ENCODE data around the gene CLDN25.
"Not testable (repeated sequence)": the region's sequence is repeated elsewhere in the genome, so short reads cannot be mapped to it uniquely, and the experiment has no call there.

The CLDN25 gene

DNA sequence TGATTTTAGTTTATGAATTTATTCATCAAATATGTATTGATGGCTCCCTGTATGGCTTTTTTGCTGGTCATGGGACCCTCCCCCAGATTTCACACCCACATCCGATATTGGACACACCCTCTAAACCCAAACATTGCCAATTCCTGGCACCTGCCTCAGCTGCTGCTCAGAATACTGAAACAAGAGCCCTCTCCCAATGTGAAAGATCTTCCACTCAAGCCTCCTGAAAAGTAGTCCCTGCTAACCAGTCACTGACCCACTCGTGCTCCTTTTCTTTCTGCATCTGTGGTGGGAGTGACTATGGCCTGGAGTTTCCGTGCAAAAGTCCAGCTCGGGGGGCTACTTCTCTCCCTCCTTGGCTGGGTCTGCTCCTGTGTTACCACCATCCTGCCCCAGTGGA is at the start of gene CLDN25:
TSS of gene CLDN25 (plus strand) at position 301 of the 400 bp plus-strand sequence. CDS start at position 301, 0 bp downstream.
- DNase-seq (ENCODE audit: low read depth in 2 of 2): no peak

DNA sequence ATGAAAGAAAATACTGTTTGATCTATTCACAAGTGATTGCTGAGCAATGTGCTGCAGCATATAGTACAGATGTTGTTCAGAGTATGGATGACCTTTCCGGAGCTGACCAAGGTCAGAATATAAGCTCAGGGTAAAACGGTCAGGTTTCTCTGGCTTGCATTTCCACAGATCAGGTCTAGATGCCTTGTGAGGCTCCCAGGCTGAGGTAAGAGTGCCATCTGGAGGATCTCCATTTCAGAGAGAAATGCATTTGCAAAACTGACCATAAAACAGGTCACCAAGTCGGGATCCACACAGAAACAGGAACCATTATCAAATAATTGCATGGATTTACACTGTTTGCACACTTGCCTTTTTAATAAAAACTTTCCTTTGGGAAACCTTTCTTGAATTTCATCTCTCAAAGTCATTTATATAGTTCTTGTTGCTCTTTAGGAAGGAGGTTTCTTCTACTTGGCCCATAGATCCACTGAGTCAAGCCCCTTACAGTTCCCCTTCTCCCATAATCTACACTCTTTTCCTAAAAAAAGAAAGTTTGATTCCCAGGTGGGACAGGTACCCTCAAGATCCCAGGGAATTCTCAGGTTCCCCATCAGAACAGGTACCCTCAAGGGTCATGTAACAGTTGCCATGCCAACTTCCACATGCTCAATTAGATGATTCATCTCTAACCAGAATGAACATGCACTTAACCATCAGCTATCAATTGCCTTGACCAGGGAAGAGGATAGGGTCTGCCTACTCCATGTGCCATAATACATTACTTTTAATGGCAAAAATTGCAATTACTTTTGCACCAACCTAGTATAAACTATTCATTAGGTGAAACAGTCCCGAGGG is 48.5 kb upstream of the CLDN25 start:
- DNase-seq (ENCODE audit: low read depth in 2 of 2): no peak

DNA sequence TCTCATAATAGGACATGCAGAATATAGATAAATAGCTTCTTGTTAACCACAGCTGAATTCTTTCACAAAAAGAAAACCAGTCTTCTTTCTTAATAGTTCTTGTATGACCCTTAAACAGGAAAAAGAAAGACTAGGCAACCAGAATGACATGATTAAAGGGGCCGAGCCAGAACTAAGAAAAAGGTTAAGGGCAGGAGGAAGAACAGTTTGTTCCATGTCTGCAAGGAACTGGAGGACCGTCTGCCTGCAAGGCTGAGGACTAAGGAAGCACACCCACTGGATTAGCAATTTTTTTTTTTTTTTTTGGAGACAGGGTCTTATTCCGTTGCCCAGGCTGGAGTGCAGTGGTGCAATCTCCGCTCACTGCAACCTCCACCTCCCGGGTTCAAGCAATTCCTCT is 47.5 kb upstream of the CLDN25 start:
- no peak for DNase-seq (ENCODE audit: low read depth in 2 of 2)

DNA sequence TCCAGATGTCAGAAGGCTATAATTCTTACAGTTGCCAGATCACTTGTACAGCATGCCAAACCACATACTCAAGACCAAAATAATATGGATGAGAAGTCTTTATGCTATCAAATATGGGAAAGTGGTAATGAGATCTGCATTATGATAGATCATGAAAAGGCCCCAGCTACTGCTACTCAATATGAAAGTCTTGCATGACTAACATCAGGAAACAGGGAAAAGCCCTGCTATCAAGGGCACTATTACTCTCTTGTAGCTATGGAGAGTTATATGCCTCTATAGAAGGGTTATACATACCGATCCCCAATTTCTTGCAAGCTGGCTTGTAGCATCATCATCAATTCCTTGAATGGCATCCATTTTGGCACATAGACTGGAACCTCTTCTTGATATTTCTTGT is 43.3 kb upstream of the CLDN25 start:
- no peak for DNase-seq (ENCODE audit: low read depth in 2 of 2)

DNA sequence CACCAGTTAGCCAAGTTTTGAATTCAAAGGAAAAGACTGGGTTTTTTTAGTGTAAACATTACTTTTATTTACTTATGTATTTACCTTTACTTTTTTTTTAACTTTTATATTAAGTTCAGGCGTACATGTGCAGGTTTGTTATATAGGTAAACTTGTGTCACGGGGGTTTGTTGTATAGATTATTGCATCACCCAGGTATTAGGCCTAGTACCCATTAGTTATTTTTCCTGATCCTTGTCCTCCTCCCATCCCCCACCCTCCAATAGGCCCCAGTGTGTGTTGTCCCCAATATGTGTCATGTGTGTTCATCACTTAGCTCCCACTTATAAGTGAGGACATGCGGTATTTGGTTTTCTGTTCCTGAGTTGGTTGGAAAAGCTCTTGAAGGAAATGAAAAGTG is 26.7 kb upstream of the CLDN25 start:
- no peak for DNase-seq (ENCODE audit: low read depth in 2 of 2)

DNA sequence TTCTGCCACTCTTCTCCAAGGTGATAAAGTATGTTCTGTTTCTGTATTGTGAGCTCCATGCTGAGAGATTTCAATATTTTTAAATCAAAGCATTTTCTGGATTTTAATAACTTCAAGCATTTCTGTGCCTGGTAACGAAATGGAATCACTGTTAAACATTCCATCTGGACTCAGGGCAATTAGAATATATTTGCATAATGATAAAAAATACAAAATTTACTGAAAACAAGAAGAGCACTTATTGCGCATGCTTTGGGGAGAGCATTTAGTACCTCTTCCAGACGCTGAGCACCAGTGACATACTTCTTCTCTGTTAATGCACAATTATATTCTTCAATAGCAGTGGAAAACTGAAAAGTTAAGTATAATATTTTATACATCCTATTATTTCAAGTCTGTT is 19.4 kb upstream of the CLDN25 start:
- DNase-seq (ENCODE audit: low read depth in 2 of 2): no peak

DNA sequence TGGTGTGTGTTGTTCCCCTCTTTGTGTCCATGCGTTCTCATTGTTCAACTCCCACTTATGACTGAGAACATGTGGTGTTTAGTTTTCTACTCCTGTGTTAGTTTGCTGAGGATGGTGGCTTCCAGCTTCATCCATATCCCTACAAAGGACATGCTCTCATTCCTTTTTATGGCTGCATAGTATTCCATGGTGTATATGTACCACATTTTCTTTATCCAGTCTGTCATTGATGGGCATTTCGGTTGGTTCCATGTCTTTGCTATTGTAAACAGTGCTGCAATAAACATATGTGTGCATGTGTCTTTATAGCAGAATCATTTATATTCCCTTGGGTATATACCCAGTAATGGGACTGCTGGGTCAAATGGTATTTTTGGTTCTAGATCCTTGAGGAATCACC is 16.6 kb upstream of the CLDN25 start:
- not testable (repeated sequence) for DNase-seq (ENCODE audit: low read depth in 2 of 2)

DNA sequence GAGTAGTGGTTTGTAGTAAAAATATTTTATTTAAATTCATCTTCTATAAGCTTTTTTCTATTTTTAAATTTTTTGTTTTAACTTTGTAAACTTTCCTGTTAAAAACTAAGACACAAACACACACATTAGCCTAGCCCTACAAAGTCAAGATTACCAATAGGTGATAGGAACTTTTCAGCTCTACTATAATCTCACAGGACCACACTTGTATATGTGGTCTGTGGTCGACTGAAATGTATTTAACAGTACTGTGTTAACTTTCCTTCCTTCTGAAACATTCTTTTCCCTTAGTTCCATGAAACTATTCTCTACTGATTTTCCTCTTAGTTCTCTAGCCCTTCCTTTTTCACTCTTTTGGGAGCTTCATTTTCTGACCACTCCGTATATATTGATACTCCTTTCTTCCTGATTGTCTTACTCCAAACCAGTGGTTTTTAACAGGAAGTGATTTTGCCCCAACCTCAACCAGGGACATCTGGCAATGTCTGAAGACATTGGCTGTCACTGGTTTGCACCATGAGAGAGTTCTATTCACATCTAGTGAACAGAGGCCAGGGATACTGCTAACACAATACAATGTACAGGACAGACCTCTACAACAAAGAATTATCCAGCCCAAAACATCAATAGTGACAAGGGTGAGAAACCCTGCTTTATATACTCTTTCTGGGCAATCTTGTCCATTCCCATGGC is 14.9 kb upstream of the CLDN25 start:
- DNase-seq (ENCODE audit: low read depth in 2 of 2): no peak

DNA sequence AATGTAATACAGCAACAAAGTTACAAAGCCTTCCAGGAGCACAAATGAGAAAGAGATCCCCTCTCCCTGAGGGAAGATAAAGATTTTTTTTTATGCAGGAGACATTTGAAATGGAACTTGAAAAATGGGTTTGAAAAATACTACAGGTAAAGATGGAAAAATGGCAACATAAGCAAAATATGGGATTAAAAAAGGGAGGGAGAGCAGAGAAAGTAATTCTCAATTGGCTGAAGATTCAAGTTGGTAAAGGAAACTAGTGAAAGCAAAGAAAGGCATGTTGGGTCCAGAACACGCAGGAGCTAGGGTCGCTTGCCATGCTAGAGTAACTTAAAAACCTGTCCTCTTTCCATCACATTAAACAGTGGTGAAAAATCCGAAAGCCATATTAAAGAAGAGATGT is 7.6 kb upstream of the CLDN25 start:
- DNase-seq (ENCODE audit: low read depth in 2 of 2): no peak

DNA sequence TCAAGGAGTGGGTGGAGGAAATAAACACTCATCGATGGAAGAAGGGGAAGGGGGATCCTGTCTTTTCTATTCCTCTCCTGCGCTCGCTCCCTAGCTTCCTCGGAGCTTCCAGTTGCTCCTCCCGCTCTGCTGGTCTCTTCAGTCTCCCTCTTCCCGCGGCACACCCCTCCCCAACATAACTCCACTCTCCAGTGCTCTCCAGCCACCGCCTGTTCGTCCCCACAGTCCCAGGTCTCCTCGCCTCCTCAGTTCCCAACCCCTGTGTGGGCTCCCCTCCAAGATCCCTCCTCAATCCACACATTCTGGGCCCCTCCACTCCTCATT is 6.5 kb upstream of the CLDN25 start:
- DNase-seq (ENCODE audit: low read depth in 2 of 2): no peak

DNA sequence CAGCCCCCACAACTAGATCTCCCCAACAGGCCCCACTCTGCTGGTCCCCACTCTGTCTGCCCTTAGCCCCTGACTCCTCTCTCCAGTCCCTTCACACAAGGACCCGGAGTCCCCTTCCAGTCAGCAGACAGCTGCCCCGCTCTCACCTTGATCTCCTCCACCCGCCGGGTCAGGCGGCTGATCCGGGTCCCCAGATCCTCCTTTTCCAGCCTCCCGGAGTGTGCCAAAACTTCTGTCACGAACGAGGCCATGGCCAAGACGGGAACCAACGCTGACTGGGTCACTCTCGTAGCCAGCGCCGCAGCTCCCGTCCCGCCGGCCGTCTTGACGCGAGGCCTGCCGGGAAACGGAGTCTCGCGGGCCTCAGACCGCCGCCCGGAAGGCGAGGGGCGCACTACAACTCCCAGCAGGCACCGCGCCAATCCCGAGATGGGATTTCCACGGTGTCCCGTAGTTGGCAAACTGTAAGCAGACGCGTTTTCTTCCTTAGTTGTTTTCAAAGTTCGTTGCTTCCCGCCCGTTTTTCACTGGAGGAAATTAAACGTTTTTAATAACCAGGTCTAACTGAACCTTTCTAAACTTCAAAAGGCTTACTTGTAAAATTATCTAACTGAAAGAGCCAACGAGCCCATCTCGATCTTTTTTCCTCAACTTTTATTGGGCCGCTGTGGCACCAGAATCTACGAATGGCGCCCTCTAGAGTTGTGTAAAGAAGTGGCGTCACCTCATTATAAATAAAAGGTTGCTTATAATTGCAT is 6.0 kb upstream of the CLDN25 start, which contains the start of gene ZW10:
TSS of gene ZW10 (minus strand) at position 277 of the 758 bp plus-strand sequence. CDS start at position 251, 26 bp downstream.
- peak; percentile 89 to 90 for DNase-seq (ENCODE audit: low read depth in 2 of 2)

DNA sequence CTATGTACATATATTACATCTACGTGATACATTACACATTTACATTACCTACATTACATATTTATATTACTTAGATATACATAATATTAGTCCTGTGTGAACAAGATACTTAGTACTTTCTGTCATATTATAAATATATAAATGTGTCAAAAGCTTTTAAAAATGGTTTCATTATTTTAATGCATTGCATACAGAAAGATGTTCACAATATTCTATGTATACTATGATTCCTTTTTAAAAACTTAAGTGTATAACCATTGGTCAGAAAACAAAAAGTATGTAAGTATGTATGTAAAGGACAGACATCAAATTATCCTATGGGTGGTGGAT is 5.5 kb upstream of the CLDN25 start:
- no peak for DNase-seq (ENCODE audit: low read depth in 2 of 2)

DNA sequence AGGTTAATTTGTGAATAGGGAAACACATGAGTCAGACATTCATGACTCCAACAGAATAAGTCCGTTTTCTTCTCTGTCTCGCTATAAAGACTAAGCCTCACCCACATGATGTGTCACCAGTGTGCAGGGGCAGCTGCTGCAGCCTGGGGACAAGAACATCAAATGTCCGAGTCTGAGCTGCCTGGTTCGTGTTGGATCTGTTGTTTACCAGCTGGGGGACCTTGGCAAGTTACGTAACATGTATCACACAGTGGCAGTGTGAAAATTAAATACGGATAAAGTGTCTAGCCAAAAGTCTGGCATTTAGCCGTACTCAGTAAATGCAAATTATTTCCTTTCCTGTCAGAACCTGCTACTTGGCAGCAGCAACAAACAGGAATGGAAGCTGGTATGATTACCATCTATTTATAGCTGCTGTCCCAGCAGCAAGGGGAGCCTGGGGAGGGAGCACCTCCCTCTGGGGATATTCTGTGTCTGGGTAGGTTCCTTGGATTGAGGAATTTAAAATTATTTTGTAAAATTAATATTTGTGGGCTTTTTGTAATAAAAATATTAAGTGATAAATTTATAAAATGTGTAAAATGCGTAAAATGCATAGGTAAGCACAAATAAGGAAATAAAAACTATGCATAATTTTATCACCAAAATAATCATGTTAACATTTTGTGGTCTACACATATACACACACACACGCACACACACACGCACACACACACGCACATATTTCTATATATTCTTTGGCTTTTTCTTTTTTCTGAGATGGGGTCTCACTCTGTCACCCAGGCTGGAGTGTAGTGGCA is 1.3 kb upstream of the CLDN25 start:
- no peak for DNase-seq (ENCODE audit: low read depth in 2 of 2)

DNA sequence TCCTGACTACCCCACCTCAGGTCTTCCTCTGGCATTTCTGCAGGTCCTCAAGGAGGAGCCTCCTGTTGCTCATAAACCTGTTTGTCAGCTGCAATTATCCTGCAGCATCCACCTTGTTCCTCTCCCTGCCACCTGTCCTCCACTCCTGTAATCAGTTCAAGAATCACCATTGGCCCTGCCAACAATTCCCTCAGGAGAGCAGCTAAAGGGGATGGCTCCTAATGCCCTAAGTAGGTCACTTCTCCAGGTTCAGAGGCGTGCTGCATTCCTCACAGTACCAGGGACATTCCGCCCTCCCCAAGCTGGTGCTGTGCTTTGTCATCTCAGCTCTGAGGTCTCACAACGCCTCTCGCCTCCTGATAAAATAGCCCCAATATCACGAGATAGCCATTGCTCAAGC is 2.1 kb downstream of the CLDN25 start:
- DNase-seq (ENCODE audit: low read depth in 2 of 2): no peak

DNA sequence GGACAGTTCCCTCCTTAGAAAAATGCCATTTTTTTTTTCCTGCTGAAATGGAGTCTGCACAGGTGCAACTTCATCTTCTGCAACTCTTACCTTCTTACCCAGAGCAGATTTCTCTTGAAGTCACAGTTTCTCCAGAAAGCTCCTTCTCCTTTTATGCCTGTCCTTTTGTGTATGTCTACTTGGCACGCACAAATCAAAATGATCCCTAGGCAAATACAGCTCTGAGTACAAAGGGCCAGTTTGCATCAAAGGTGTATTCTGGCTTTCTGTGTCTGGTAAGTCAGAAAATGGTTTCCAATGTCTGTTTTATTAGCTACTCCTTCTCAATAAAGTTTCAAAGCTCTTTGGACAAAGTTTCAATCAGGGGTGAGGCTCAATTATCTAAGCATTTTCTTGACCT is 2.5 kb downstream of the CLDN25 start:
- no peak for DNase-seq (ENCODE audit: low read depth in 2 of 2)

DNA sequence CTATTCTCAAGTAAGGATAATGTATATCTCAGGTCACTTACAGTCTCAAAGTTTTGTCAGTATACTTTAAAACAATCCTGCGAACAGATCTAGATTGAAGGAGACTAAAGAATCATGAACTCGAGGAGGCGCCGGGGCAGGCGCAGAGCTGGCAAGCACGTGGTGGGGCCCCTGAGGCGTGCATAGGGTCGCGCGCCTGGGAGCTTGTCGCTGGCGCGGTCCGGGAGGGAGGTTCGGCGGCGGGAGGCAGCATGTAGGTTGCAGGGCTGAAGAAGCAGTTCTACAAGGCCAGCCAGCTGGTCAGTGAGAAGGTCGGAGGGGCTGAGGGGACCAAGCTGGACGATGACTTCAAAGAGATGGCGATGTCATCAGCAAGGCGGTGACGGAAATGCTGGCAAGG is 9.4 kb downstream of the CLDN25 start:
- not testable (repeated sequence) for DNase-seq (ENCODE audit: low read depth in 2 of 2)

DNA sequence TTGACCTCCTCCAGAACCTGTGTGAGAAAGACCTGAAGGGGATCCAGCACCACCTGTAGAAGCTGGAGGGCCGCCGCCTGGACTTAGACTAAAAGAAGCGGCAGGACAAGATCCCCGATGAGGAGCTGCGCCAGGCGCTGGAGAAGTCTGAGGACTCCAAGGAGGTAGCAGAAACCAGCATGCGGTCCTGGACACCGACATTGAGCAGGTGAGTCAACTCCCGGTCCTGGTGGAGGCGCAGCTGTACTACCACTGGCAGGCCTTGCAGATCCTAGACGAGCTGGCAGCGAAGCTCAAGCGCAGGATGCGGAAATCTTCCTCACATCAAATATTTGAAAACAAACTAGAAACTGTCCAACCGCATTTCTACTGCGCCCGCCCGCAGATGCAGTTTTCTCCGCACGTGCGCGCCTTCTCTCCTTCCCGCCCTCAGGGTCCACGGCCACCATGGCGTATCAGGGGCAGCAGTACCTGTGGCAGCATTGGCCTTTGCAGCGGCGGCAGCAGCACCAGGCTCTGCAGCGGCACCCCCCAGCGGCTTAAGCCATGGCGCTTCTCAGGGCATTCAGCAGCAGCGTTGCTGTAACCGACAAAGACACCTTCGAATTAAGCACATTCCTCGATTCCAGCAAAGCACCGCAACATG is 10.2 kb downstream of the CLDN25 start:
- no peak for DNase-seq (ENCODE audit: low read depth in 2 of 2)

DNA sequence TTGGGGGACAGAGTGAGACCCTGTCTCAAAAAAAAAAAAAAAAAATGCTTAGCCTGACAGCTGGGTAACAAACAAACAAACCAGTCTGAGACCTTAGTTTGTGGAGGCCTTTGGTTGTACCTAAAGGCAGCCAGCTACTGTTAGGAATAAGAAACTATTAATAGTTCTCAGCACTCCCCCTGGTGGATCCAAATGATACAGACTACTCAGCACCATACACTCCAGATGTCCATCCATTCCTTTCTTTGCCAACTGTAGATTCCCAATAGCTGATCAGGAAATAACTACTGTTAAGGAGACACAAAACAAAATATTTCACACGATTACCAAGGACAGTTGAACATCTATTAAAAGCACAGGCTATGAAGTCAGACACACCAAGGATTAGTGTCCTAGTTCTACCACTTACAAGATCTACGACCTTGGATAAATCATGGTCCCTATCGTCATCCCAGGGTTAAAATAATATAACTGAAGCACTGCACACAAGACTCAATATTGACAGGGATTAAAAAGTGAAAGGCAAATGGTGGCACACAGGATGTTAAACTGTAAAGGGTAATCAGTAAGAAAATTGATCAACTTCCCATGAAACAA is 17.2 kb downstream of the CLDN25 start:
- no peak for DNase-seq (ENCODE audit: low read depth in 2 of 2)

DNA sequence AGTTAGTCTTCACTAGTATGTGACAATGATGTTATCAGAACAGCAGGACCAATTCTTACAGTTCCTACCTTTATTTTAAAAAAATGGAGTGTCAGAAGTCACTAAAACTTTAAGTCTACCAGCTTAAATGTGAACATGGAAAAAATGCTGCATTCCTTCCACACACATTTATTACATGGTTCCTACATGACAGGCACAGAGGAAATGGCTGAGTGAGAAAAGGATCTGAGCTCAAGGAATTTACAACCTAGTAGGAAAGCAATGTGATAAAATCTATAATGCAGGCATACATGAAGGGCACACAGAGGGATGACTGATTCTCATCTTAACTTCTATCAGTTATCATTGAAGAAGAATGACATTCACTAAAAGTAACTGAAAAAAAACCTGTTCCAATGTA is 23.0 kb downstream of the CLDN25 start:
- DNase-seq (ENCODE audit: low read depth in 2 of 2): no peak

DNA sequence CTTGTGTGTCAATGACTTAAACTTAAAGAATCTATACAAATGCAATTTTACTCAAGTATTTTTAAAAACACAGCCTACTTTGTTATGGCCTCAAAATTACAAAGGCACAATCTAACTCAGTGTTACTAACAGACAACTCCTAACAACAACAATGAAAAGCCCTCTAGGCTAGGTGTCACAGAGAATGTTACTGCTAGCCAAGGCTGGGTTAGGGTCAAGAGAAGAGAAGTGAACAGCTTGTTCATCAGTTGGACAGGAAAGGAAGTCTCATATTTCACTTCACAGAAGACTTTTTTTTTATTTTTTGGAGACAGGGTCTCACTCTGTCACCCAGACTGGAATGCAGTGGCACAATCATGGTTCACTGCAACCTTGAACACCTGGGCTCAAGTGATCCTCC is 26.0 kb downstream of the CLDN25 start:
- DNase-seq (ENCODE audit: low read depth in 2 of 2): no peak

DNA sequence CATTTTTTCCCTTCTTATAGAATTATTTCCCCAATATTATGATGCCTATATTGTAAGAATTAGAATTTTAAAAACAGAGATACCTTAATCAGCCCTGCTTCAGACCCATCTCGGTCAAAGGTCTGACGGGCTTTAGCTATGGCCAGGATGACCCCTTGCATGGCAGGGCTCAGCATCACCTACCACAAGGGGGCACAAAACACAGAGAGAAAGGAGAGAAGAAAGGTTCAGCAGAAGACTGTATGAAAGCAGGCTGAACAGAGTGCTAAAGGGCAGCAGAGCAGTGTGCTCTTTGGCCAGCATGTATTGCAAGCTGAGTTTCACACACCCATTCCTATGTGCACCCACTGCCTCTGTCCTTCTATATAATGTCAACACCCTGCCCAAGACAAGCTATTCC is 26.8 kb downstream of the CLDN25 start:
- DNase-seq (ENCODE audit: low read depth in 2 of 2): no peak
